GM23248 (cell line): ENCODE results near the gene NOC4L. TPM values are rescaled to one million over a fixed set of nuclear protein-coding genes. Genes with fewer than 3 reads are reported as not detected.

Source experiments
- DNase-seq: peaks from one replicate; pipeline ENCODE4 v3.0.0-alpha.2; 2015
- H2AFZ ChIP-seq: fragments of 200-600 bp; sonication (generic); 2 replicates; pipeline ENCODE4 v1.6.1; 2016; ENCODE audit warnings: antibody characterized with exemption
- H3F3A ChIP-seq: fragments of 200-600 bp; sonication (generic); 2 replicates; pipeline ENCODE4 v1.6.1; 2016; ENCODE audit warnings: mild to moderate bottlenecking, antibody characterized with exemption, mixed run types; ENCODE audit not compliant: insufficient read depth
- H3K27ac ChIP-seq: fragments of 200-600 bp; sonication (generic); 2 replicates; pipeline ENCODE4 v1.5.1; 2016; ENCODE audit warnings: mild to moderate bottlenecking
- H3K27me3 ChIP-seq: fragments of 200-600 bp; sonication (generic); replicated peaks from 2 replicates; pipeline ENCODE4 v1.6.1; 2016; ENCODE audit warnings: mild to moderate bottlenecking; ENCODE audit not compliant: insufficient read depth
- H3K36me3 ChIP-seq: fragments of 200-600 bp; sonication (generic); 2 replicates; pipeline ENCODE4 v1.6.1; 2016; ENCODE audit warnings: low read depth, mild to moderate bottlenecking
- H3K4me1 ChIP-seq: fragments of 200-600 bp; sonication (generic); 2 replicates; pipeline ENCODE4 v1.6.1; 2016; ENCODE audit warnings: mild to moderate bottlenecking; ENCODE audit not compliant: insufficient read depth
- H3K4me2 ChIP-seq: fragments of 200-600 bp; sonication (generic); one replicate; pipeline ENCODE4 v1.6.1; 2016; ENCODE audit warnings: mild to moderate bottlenecking; ENCODE audit not compliant: unreplicated experiment
- H3K4me3 ChIP-seq: fragments of 200-600 bp; sonication (generic); 2 replicates; pipeline ENCODE4 v1.5.1; 2016; ENCODE audit warnings: mild to moderate bottlenecking
- H3K79me2 ChIP-seq: fragments of 200-600 bp; sonication (generic); 2 replicates; pipeline ENCODE4 v1.6.1; 2016; ENCODE audit warnings: mild to moderate bottlenecking; ENCODE audit not compliant: insufficient read depth
- H3K9ac ChIP-seq: fragments of 200-600 bp; sonication (generic); 2 replicates; pipeline ENCODE4 v1.6.1; 2016; ENCODE audit warnings: mild to moderate bottlenecking
- H3K9me2 ChIP-seq: fragments of 200-600 bp; sonication (generic); 2 replicates; pipeline ENCODE4 v1.6.1; 2016; ENCODE audit warnings: mixed run types, mild to moderate bottlenecking, moderate library complexity; ENCODE audit not compliant: insufficient read depth
- H3K9me3 ChIP-seq: fragments of 200-600 bp; sonication (generic); one replicate; pipeline ENCODE4 v1.6.1; 2017; ENCODE audit warnings: low read depth
- H4K20me1 ChIP-seq: fragments of 200-600 bp; sonication (generic); 2 replicates; pipeline ENCODE4 v1.6.0; 2016; ENCODE audit not compliant: insufficient read depth
- EZH2 ChIP-seq: fragments of 200-600 bp; sonication (generic); IDR thresholded peaks from 2 replicates; pipeline ENCODE4 v1.6.1; 2018; ENCODE audit warnings: antibody characterized with exemption, mild to moderate bottlenecking; ENCODE audit not compliant: insufficient read depth, poor library complexity, severe bottlenecking
- EZH2phosphoT487 ChIP-seq: fragments of 200-600 bp; sonication (generic); IDR thresholded peaks from 2 replicates; pipeline ENCODE4 v1.6.1; 2018; ENCODE audit warnings: antibody characterized with exemption, moderate library complexity, mild to moderate bottlenecking, low read depth; ENCODE audit not compliant: insufficient read depth
- WGBS, 2 experiments: methylation state at CpG; one replicate each; pipeline ENCODE4 v1.1.6; 2015 to 2017; ENCODE audit warnings: low lambda C conversion rate in 2 of 2, low coverage in 1 of 2; ENCODE audit errors: missing lambda C conversion rate in 2 of 2; 5-methylcytosine and 5-hydroxymethylcytosine counted together
- in situ Hi-C: fragments of 300-500 bp; cut with MboI; formaldehyde crosslinking; loops from 2 replicates; pipeline ENCODE4 v1.15.0; 2020
- polyA plus RNA-seq: library from polyadenylated mRNA; unstranded; fragments of >200 nt; fragmentation: Nextera tagmentation; extraction: Ambion mirVana; gene quantifications from 2 replicates; pipeline ENCODE4 v1.2.1, GENCODE V29; 2016
- total RNA-seq: library from RNA; depleted of rRNA; stranded (reverse); fragments of >200 nt; shearing (Covaris generic); gene quantifications from 2 replicates; pipeline ENCODE4 v1.2.3, GENCODE V29; 2014

Gene NOC4L
- total and polyA plus RNA-seq, 2 experiments from 2014 or later = 10.2 to 22.7 TPM

DNA sequence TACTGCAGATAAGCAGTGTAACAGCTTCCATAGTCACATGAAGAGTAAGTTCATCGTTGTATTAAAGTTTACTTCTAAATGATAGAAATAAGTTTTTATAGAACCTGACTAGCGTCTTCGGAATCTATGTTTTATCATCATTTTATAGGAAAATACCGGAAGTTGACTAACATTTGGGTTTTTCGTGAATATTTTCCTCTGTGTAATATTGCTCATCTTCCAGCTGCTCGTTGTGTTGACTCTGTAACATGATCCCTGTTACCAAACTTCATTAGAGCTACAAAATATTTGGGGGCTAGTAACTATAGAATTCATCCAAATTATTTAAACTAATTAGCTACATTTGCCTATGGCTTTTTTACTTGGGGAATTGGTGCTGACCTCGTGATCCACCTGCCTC lies 37.3 kb upstream of the NOC4L start:
- H3K9me2 ChIP-seq = no peaks in the 10 kb centered on the region
- no peaks in the 10 kb centered on the region for H3F3A ChIP-seq
- no peak overlapping the region for H3K4me3 ChIP-seq
- peaks cover 26% of the 10 kb centered on the region for H3K79me2 ChIP-seq
- no peaks in the 10 kb centered on the region for H3K27me3 ChIP-seq
- no peaks in the 10 kb centered on the region for H3K4me1 ChIP-seq
- no peak overlapping the region for H3K27ac ChIP-seq
- peaks cover 11% of the 10 kb centered on the region; the same call in 1 of the 2 replicates for H3K36me3 ChIP-seq
- in situ Hi-C loops = no loop called here
- H4K20me1 ChIP-seq = no peaks in the 10 kb centered on the region
- no peak for DNase-seq
- H3K9ac ChIP-seq = no peak overlapping the region
- no peaks in the 10 kb centered on the region for H3K9me3 ChIP-seq
- H3K4me2 ChIP-seq = no peak overlapping the region
- no peak overlapping the region for H2AFZ ChIP-seq
- 95 to 96% methylated on average over 7 of the region's 7 CpGs for WGBS, 2 experiments
- TF ChIP-seq EZH2 (no peak), EZH2phosphoT487 (no peak)

DNA sequence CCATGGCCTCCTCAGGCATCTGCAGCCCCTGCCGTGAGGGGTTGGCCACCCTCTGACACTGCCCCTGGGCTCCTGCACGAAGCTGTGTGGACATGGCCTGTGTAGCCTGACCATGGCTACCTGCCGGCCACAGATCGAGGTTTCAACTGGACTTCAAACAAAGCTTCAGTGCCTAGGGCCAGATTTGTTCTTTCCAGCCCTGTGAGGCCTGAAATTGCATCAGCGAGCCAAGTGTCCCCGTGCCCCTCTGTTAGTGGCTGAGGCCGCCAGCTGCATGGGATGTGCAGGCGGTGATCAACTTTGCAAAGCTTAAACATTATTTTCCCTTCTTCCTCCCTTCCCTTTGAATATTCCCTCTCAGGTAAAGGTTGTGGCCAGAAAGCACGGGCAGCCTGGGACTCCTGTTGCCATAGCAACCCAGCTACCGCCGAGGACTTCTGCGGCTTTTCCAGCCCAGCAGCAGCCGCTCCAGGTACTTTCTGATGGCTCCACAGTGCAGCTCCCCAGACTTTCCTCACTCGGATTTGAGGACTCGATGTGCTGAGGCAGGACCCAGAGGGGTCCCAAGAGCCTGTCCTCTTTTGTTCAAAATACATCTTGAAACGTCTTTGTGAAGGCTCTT lies 35.9 kb upstream of the NOC4L start:
- H3F3A ChIP-seq = no peaks in the 10 kb centered on the region
- peaks cover 11% of the 10 kb centered on the region for H3K36me3 ChIP-seq
- no peaks in the 10 kb centered on the region for H4K20me1 ChIP-seq
- H3K9me2 ChIP-seq = no peaks in the 10 kb centered on the region
- no peak overlapping the region for H3K4me3 ChIP-seq
- no peak overlapping the region for H2AFZ ChIP-seq
- H3K4me1 ChIP-seq = no peaks in the 10 kb centered on the region
- no peaks in the 10 kb centered on the region for H3K9me3 ChIP-seq
- no peak overlapping the region for H3K9ac ChIP-seq
- H3K79me2 ChIP-seq = peaks cover 21% of the 10 kb centered on the region
- 90 to 93% methylated on average over 16 of the region's 16 CpGs for WGBS, 2 experiments
- H3K4me2 ChIP-seq = no peak overlapping the region
- H3K27me3 ChIP-seq = no peaks in the 10 kb centered on the region
- no peak for TF ChIP-seq EZH2phosphoT487
- no peak for DNase-seq
- no peak overlapping the region for H3K27ac ChIP-seq
- in situ Hi-C loops = no loop called here

DNA sequence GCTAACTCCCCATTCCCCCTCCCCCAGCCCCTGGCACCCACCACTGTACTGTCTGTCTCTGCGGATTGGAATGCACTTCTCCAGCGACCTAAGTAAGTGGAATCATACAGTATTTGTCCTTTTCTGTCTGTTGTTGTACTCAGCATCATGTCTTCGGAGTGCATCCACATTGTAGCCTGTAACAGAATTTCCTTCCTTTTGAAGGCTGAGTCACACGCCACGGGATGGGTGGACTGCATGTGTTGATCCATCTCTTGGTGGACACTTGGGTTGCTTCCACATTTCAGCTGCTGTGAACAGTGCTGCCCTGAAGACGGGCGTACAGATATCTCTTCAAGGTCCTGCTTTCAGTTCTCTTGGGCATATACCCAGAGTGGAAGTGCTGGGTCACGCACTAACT lies 34.5 kb upstream of the NOC4L start:
- Histone ChIP-seq H3K4me3 (no peak overlapping the region), H3K27ac (no peak overlapping the region), H3K4me1 (no peaks in the 10 kb centered on the region), H3K36me3 (peaks cover 24% of the 10 kb centered on the region), H3K9me2 (no peaks in the 10 kb centered on the region), H2AFZ (no peak overlapping the region), H4K20me1 (no peaks in the 10 kb centered on the region), H3K27me3 (no peaks in the 10 kb centered on the region), H3K79me2 (peaks cover 21% of the 10 kb centered on the region), H3F3A (no peaks in the 10 kb centered on the region), H3K9ac (no peak overlapping the region), H3K9me3 (no peaks in the 10 kb centered on the region), H3K4me2 (no peak overlapping the region)
- 84 to 91% methylated on average over 8 of the region's 8 CpGs for WGBS, 2 experiments
- TF ChIP-seq EZH2phosphoT487 (no peak), EZH2 (no peak)
- in situ Hi-C loops = no loop called here
- DNase-seq = no peak

DNA sequence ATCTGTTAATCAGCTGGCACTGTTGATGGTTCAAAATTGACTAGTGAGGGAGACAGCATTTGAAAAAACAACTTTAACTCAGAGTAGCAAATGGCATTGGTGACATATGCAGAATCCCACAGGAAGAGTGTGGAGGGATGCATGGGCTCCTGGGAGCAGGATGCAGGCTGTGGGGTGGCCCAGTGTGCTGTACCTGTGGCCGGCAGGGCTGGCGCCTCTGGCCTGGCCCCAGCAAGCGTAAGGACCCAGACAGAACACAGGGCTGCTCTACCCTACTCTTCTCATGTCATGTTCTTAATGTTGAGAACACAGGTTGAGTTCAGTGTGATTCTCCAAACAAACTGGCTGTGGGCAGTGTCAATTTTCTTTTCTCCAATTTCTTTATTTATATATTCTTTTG lies 33.6 kb upstream of the NOC4L start:
- Histone ChIP-seq H3K36me3 (peaks cover 19% of the 10 kb centered on the region), H3K9ac (no peak overlapping the region), H3K27ac (no peak overlapping the region), H2AFZ (no peak overlapping the region), H3K27me3 (no peaks in the 10 kb centered on the region), H3K4me1 (no peaks in the 10 kb centered on the region), H3F3A (no peaks in the 10 kb centered on the region), H3K4me2 (no peak overlapping the region), H3K9me2 (no peaks in the 10 kb centered on the region), H3K9me3 (no peaks in the 10 kb centered on the region), H3K4me3 (no peak overlapping the region), H4K20me1 (no peaks in the 10 kb centered on the region), H3K79me2 (peaks cover 14% of the 10 kb centered on the region)
- in situ Hi-C loops = no loop called here
- no peak for DNase-seq
- TF ChIP-seq EZH2 (no peak), EZH2phosphoT487 (no peak)
- WGBS, 2 experiments = 90 to 96% methylated on average over 3 of the region's 3 CpGs

DNA sequence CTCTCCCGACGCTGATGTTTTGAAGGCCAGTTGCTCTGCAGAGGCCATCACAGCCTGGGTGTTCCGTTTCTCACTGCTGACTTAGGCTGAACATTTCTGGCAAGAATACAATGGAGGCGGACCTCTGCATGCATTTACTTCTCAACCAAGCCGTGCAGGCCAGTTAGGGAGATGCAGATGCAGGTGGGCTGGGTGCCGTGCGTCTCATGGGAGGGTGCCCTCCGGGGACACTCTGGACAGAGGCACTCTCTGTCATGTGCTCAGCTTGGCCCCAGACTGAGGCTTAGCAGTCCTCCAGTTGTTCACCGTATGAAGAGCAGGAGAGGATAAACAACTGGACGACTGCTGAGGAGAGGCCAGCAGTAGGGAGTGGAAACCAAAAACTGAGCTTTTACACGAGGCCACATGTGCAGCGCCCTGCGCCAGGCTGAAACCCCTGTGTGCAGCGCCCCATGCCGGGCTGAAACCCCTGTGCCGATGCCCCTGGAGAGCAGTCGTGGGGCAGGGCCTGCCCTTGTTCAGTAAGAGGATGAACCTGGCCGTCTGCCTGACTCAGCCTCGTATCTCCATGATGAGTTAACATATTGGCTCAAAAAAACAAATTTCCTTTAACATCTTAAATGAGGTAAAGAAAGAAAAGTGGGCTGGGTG lies 32.5 kb upstream of the NOC4L start:
- no peak overlapping the region for H3K4me2 ChIP-seq
- peaks cover 27% of the 10 kb centered on the region for H3K36me3 ChIP-seq
- H3K9me3 ChIP-seq = no peaks in the 10 kb centered on the region
- 93 to 94% methylated on average over 19 of the region's 19 CpGs for WGBS, 2 experiments
- no peak overlapping the region for H3K4me3 ChIP-seq
- DNase-seq = no peak
- peaks cover 3% of the 10 kb centered on the region; the same call in 1 of the 2 replicates for H3K79me2 ChIP-seq
- H4K20me1 ChIP-seq = no peaks in the 10 kb centered on the region
- in situ Hi-C loops = no loop called here
- H2AFZ ChIP-seq = no peak overlapping the region
- H3F3A ChIP-seq = no peaks in the 10 kb centered on the region
- no peak overlapping the region for H3K9ac ChIP-seq
- H3K4me1 ChIP-seq = no peaks in the 10 kb centered on the region
- no peak overlapping the region for H3K27ac ChIP-seq
- no peaks in the 10 kb centered on the region for H3K9me2 ChIP-seq
- TF ChIP-seq EZH2phosphoT487 (no peak), EZH2 (no peak)
- no peaks in the 10 kb centered on the region for H3K27me3 ChIP-seq
